LNCAP (cell line): ENCODE results near the gene SLC50A1.

Experiments used
- TF ChIP-seq, protein P1 (sequence below): fragments of 450-650 bp; IDR thresholded peaks from 2 replicates; pipeline ENCODE4 v1.5.1; 2017; ENCODE audit warnings: mild to moderate bottlenecking

Gene SLC50A1

DNA sequence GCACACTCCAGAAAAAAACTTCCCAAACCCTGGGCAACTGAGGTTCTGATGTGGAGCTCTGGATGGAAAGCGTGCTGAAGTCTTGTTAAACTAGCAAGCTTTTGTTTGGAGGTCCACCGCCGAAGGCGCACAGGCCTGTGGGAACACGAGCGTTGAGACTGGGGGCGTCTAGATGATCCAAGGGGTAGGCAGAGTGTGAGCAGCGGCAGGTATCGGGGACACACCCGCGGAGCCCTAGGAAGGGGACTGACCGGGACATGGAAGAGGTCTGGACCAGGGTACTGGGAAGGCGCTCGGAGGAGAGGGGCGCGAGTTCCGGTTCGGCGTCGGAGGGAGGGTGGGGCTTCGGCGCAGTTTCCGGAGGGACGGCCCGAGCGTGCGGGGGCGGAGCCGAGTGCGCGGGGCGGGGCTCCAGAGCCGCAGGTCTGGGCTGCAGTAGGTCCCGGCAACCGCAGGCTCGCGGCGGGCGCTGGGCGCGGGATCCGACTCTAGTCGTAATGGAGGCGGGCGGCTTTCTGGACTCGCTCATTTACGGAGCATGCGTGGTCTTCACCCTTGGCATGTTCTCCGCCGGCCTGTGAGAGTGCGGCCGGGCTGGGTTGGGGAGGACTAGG, at the start of gene SLC50A1:
TSS of gene SLC50A1 (plus strand) at position 438 of the 614 bp plus-strand sequence. CDS start at position 498, 60 bp downstream.
- TF ChIP-seq, protein P1, sequence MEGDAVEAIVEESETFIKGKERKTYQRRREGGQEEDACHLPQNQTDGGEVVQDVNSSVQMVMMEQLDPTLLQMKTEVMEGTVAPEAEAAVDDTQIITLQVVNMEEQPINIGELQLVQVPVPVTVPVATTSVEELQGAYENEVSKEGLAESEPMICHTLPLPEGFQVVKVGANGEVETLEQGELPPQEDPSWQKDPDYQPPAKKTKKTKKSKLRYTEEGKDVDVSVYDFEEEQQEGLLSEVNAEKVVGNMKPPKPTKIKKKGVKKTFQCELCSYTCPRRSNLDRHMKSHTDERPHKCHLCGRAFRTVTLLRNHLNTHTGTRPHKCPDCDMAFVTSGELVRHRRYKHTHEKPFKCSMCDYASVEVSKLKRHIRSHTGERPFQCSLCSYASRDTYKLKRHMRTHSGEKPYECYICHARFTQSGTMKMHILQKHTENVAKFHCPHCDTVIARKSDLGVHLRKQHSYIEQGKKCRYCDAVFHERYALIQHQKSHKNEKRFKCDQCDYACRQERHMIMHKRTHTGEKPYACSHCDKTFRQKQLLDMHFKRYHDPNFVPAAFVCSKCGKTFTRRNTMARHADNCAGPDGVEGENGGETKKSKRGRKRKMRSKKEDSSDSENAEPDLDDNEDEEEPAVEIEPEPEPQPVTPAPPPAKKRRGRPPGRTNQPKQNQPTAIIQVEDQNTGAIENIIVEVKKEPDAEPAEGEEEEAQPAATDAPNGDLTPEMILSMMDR = no peak; the same call in 1 of the 2 replicates

DNA sequence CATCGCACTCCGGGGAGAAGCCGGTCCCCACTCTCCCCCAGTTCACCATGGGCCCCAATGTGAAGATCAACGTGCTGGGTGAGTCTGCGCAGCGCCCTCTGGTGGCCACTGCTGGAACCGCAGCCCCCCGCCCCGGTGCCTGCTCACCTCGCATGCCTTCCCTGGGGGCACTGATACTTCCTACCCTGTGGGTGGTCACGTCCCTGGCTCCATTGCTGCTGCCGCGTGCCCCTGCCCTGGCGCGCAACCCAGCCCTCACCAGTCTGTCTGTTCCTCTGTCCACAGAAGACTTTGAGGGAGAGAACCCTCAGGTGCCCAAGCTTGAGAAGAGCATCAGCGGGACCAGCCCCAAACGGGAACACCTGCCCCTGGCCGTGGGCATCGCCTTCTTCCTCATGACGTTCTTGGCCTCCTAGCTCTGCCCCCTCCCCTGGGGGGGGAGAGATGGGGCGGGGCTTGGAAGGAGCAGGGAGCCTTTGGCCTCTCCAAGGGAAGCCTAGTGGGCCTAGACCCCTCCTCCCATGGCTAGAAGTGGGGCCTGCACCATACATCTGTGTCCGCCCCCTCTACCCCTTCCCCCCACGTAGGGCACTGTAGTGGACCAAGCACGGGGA, 49.4 kb upstream of the SLC50A1 start:
- TF ChIP-seq, protein P1 = peak; percentile 100

DNA sequence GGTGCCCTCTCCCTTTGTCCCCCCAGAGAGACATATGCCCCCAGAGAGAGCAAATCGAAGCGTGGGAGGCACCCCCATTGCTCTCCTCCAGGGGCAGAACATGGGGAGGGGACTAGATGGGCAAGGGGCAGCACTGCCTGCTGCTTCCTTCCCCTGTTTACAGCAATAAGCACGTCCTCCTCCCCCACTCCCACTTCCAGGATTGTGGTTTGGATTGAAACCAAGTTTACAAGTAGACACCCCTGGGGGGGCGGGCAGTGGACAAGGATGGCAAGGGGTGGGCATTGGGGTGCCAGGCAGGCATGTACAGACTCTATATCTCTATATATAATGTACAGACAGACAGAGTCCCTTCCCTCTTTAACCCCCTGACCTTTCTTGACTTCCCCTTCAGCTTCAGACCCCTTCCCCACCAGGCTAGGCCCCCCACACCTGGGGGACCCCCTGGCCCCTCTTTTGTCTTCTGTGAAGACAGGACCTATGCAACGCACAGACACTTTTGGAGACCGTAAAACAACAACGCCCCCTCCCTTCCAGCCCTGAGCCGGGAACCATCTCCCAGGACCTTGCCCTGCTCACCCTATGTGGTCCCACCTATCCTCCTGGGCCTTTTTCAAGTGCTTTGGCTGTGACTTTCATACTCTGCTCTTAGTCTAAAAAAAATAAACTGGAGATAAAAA, 48.7 kb upstream of the SLC50A1 start:
- TF ChIP-seq, protein P1 = no peak

- TF ChIP-seq, protein P1 = peak; percentile 99
Measured at GRCh38 chr1:155091071-155092051, 44.3 kb upstream of the SLC50A1 start.

- TF ChIP-seq, protein P1 = no peak
Measured at GRCh38 chr1:155092131-155092530, 43.5 kb upstream of the SLC50A1 start.

- TF ChIP-seq, protein P1 = no peak
Measured at GRCh38 chr1:155092641-155093040, 43.0 kb upstream of the SLC50A1 start.
